Measurements from ENCODE around the gene PHLDB3. TPM values are rescaled to one million over a fixed set of nuclear protein-coding genes. Genes with fewer than 3 reads are reported as not detected.

The PHLDB3 gene
- total and polyA plus RNA-seq, 2 of the 13 experiments (the other 11 are each of a cell fraction or from before 2014, with no cell fraction given), result 11.3 to 14.5 TPM

- TF ChIP-seq ZNF784 (CRISPR knock-in tag; IDR thresholded peaks at IDR 0.05; ENCODE audit: borderline replicate concordance) (no peak), FOXC1 (CRISPR knock-in tag; IDR thresholded peaks at IDR 0.05; ENCODE audit: borderline replicate concordance) (no peak), RELA (CRISPR knock-in tag; IDR thresholded peaks at IDR 0.05) (no peak), MAX (IDR thresholded peaks at IDR 0.05) (peak; percentile 55; the same call in 1 of the 2 replicates), ZFY (CRISPR knock-in tag; IDR thresholded peaks at IDR 0.05) (0 out of 2 replicates have a peak, but pooled peaks have one; percentile 23), TCF7L2 (IDR thresholded peaks at IDR 0.05; ENCODE audit: low read depth, low read length) (no peak), TFAP4 (IDR thresholded peaks at IDR 0.05; ENCODE audit: borderline replicate concordance, low read depth) (no peak), ZNF574 (CRISPR knock-in tag; IDR thresholded peaks at IDR 0.05) (0 out of 2 replicates have a peak, but pooled peaks have one; percentile 21), REST (IDR thresholded peaks at IDR 0.05; ENCODE audit: borderline replicate concordance in 1 of 2, low read depth in 1 of 2, low read length in 2 of 2) (no peak), NCOA2 (CRISPR knock-in tag; IDR thresholded peaks at IDR 0.05) (no peak), AGO1 (IDR thresholded peaks at IDR 0.05; ENCODE audit: low read depth, low read length, poor library complexity, severe bottlenecking) (no peak), HOXD1 (CRISPR knock-in tag; IDR thresholded peaks at IDR 0.05) (no peak), MTERF4 (CRISPR knock-in tag; IDR thresholded peaks at IDR 0.05) (no peak), RBFOX2 (IDR thresholded peaks at IDR 0.05; ENCODE audit: low read depth, low read length) (peak; percentile 53), SIN3A (IDR thresholded peaks at IDR 0.05; ENCODE audit: borderline replicate concordance, low read depth, low read length) (no peak), ZNF564 (CRISPR knock-in tag; IDR thresholded peaks at IDR 0.05) (no peak), NPAS2 (CRISPR knock-in tag; IDR thresholded peaks at IDR 0.05; ENCODE audit: borderline replicate concordance) (no peak), RXRA (CRISPR knock-in tag; IDR thresholded peaks at IDR 0.05) (no peak), IKZF5 (CRISPR knock-in tag; IDR thresholded peaks at IDR 0.05) (no peak)
These were observed 28.5 kb upstream of the PHLDB3 start, which contains the start of gene ZNF575 (continued) for GRCh38 chr19:43532962-43533545.
